RWPE1 (cell line): ENCODE measurements around the gene SLC9A5.

ENCODE experiments used
- CTCF ChIA-PET: fragments of 350-600 bp; sonication (Branson Sonifier 250); formaldehyde crosslinking; extraction: SDS; loops from one replicate; lab custom pipeline; 2021; lab: Yijun Ruan, JAX
- POLR2A ChIA-PET: fragments of 400-600 bp; formaldehyde crosslinking; extraction: SDS; loops from one replicate; lab custom pipeline; 2020; ENCODE audit warnings: antibody characterized with exemption; ENCODE audit not compliant: low non-redundant PET; lab: Yijun Ruan, JAX
- DNase-seq: peaks from one replicate; pipeline ENCODE4 v3.0.0; 2012; ENCODE audit warnings: low spot score
- H3K27ac ChIP-seq: fragments of 450-650 bp; 2 replicates; pipeline ENCODE4 v1.5.1; 2017
- TF ChIP-seq, protein P1 (sequence below): fragments of 450-650 bp; conservative IDR thresholded peaks from 2 replicates; pipeline ENCODE4 v1.5.1; 2017; ENCODE audit warnings: low read depth, mild to moderate bottlenecking

The SLC9A5 gene

GRCh38 chr16:67304020-67304419 is 55.2 kb downstream of the SLC9A5 start:
- CTCF ChIA-PET, result no interaction called here
- no peak for DNase-seq
- TF ChIP-seq, protein P1, sequence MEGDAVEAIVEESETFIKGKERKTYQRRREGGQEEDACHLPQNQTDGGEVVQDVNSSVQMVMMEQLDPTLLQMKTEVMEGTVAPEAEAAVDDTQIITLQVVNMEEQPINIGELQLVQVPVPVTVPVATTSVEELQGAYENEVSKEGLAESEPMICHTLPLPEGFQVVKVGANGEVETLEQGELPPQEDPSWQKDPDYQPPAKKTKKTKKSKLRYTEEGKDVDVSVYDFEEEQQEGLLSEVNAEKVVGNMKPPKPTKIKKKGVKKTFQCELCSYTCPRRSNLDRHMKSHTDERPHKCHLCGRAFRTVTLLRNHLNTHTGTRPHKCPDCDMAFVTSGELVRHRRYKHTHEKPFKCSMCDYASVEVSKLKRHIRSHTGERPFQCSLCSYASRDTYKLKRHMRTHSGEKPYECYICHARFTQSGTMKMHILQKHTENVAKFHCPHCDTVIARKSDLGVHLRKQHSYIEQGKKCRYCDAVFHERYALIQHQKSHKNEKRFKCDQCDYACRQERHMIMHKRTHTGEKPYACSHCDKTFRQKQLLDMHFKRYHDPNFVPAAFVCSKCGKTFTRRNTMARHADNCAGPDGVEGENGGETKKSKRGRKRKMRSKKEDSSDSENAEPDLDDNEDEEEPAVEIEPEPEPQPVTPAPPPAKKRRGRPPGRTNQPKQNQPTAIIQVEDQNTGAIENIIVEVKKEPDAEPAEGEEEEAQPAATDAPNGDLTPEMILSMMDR, result no peak
- POLR2A ChIA-PET, result no interaction called here
- no peak overlapping the region for H3K27ac ChIP-seq

- no peak for DNase-seq
- TF ChIP-seq, protein P1, result no peak
- ChIA-PET CTCF (no interaction called here), POLR2A (no interaction called here)
- H3K27ac ChIP-seq, result no peak overlapping the region
Measured at GRCh38 chr16:67305216-67306071, 56.7 kb downstream of the SLC9A5 start.

- no peak for DNase-seq
- TF ChIP-seq, protein P1, result no peak
- H3K27ac ChIP-seq, result no peak overlapping the region
- ChIA-PET CTCF (no interaction called here), POLR2A (no interaction called here)
Measured at GRCh38 chr16:67310561-67310960, 61.8 kb downstream of the SLC9A5 start.

- DNase-seq, result peak; percentile 96
- ChIA-PET CTCF (interaction anchor here (0.6 kb wide), 1 partner anchor 202 kb away, joined by 3 read pairs; no protein-coding TSS in a partner anchor), POLR2A (no interaction called here)
- peak overlapping the region; percentile 60 for H3K27ac ChIP-seq
- TF ChIP-seq, protein P1, result no peak
Measured at GRCh38 chr16:67311607-67312488, 63.1 kb downstream of the SLC9A5 start.

DNA sequence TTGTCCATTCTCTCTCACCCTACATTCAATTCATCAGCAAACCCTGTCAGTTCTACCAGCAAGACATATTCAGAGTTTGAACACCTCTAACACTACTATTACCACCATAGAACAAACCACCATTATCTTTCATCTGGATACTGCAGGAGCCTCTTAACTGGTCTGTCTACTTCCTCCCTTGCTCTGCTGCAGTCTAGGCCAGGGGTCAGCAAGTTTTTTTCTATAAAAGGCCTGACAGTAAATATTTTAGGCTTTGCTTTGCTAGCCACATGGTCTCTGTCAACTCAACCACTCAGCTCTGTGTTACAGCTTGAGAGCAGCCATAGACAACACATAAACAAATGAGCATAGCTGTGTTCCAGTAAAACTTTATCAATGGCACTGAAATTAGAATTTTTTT is 63.9 kb downstream of the SLC9A5 start:
- TF ChIP-seq, protein P1, result no peak
- POLR2A ChIA-PET, result no interaction called here
- CTCF ChIA-PET, result no interaction called here
- no peak overlapping the region for H3K27ac ChIP-seq
- DNase-seq, result no peak

DNA sequence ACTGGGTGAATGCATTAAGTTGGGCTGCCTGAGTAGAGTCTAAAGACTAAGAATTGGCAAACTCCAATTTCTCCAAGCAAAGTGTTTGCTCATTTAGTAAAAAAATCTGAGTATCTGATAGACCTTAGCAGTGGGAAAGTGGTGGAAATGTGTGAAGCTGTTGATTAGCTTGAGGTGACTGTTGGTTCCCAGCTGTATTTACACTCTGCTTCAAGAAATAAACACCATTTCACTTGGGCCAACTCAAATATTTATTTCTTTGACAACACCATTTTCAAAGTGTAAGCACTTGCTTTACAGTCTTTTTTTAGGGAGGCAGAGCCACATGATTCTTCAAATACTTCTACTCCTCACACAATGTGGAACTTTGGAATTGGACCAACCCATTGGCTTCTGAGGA is 69.1 kb downstream of the SLC9A5 start:
- TF ChIP-seq, protein P1, result no peak
- CTCF ChIA-PET, result interaction anchor here (0.8 kb wide), 1 partner anchor 244 kb away, joined by 3 read pairs; the partner anchor contains the start of gene CTCF
- POLR2A ChIA-PET, result no interaction called here

More for the DNA sequence above, 69.1 kb downstream of the SLC9A5 start:
- DNase-seq, result no peak
- H3K27ac ChIP-seq, result no peak overlapping the region
